ENCODE results near the gene CDC40. TPM values are rescaled to one million over a fixed set of nuclear protein-coding genes. Genes with fewer than 3 reads are reported as not detected.

CDC40 gene
- total RNA-seq, 4 donors from 2014 or later: 12.7 to 29.7 (median 20.5) TPM

DNA sequence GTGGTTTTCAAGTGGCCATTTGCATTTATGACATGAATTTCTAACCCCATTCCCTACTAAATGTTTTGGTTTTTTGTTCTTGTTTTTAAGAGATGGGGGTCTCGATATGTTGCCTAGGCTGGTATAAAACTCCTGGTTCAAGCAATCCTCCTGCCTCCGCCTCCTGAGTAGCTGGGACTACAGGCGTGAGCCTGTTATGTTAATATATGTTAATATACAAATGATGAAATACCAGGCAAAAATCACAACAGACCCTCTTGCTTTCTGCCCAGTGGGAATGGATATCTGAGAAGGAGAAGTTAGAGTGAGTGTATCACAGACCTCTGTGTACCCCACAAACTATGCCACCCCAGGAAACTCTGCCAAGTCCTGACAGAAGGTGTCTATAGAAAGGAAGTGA is 66.2 kb downstream of the CDC40 start:
- no peak overlapping the region for H3K4me3 ChIP-seq
- H3K36me3 ChIP-seq: no peaks in the 10 kb centered on the region
- no peak overlapping the region for H3K27ac ChIP-seq
- TF ChIP-seq POLR2A (IDR thresholded peaks at IDR 0.05): no peak
- TF ChIP-seq, protein P1, sequence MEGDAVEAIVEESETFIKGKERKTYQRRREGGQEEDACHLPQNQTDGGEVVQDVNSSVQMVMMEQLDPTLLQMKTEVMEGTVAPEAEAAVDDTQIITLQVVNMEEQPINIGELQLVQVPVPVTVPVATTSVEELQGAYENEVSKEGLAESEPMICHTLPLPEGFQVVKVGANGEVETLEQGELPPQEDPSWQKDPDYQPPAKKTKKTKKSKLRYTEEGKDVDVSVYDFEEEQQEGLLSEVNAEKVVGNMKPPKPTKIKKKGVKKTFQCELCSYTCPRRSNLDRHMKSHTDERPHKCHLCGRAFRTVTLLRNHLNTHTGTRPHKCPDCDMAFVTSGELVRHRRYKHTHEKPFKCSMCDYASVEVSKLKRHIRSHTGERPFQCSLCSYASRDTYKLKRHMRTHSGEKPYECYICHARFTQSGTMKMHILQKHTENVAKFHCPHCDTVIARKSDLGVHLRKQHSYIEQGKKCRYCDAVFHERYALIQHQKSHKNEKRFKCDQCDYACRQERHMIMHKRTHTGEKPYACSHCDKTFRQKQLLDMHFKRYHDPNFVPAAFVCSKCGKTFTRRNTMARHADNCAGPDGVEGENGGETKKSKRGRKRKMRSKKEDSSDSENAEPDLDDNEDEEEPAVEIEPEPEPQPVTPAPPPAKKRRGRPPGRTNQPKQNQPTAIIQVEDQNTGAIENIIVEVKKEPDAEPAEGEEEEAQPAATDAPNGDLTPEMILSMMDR (IDR thresholded peaks at IDR 0.05): no peak
- no peaks in the 10 kb centered on the region for H3K4me1 ChIP-seq
- no peaks in the 10 kb centered on the region for H3K27me3 ChIP-seq
- DNase-seq: no peak
- H3K9me3 ChIP-seq: no peaks in the 10 kb centered on the region

- no peaks in the 10 kb centered on the region for H3K4me1 ChIP-seq
- no peak overlapping the region for H3K27ac ChIP-seq
- H3K4me3 ChIP-seq: no peak overlapping the region
- H3K27me3 ChIP-seq: no peaks in the 10 kb centered on the region
- no peak for DNase-seq
- H3K36me3 ChIP-seq: no peaks in the 10 kb centered on the region
- no peak for TF ChIP-seq POLR2A (IDR thresholded peaks at IDR 0.05)
- TF ChIP-seq, protein P1 (IDR thresholded peaks at IDR 0.05): no peak
- no peaks in the 10 kb centered on the region for H3K9me3 ChIP-seq
Observed at GRCh38 chr6:110246900-110247546, 66.8 kb downstream of the CDC40 start.

DNA sequence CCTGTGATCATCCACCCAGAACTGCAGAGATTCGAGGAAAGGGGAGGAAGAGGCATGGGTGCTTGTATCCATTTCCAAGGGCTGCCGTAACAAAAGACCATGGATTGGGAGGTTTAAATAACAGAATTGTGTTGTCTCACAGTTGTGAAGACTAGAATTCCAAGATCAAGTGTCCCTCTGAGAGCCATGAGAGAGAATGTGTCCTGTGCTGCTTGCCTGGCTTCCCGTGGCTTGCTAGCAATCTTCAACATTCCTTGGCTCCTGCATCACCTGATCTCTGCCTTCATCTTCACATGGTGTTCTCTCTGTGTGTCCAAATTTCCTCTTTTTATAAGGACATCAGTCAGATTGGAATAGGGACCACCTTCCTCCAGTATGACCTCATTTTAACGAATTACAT is 69.8 kb downstream of the CDC40 start:
- TF ChIP-seq POLR2A (IDR thresholded peaks at IDR 0.05): no peak
- TF ChIP-seq, protein P1 (IDR thresholded peaks at IDR 0.05): no peak
- H3K4me3 ChIP-seq: no peak overlapping the region
- no peaks in the 10 kb centered on the region for H3K27me3 ChIP-seq
- no peak for DNase-seq
- H3K27ac ChIP-seq: no peak overlapping the region
- H3K36me3 ChIP-seq: no peaks in the 10 kb centered on the region
- no peaks in the 10 kb centered on the region for H3K4me1 ChIP-seq
- no peaks in the 10 kb centered on the region for H3K9me3 ChIP-seq

DNA sequence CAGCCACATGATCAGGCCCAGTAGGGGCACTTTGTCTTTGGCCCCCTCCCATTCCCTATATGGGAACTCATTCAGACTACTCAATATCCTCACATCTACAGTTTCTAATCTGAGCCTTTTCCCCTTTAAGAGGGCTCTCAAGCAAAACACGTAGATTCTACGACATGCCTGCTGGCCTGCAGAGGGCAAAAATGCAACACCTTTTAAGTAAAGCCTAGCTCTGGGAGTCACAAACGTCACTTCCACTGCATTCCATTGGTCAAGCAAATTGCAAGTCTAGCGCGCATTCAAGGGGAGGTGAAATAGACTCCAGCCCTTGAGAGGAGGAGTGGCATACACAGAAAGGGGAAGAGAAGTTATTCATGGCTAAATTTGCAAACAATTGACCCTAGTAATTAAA is 70.6 kb downstream of the CDC40 start:
- no peak for TF ChIP-seq POLR2A (IDR thresholded peaks at IDR 0.05)
- Histone ChIP-seq H3K9me3 (no peaks in the 10 kb centered on the region), H3K4me3 (no peak overlapping the region), H3K36me3 (no peaks in the 10 kb centered on the region), H3K27ac (no peak overlapping the region), H3K27me3 (no peaks in the 10 kb centered on the region), H3K4me1 (no peaks in the 10 kb centered on the region)
- DNase-seq: no peak

DNA sequence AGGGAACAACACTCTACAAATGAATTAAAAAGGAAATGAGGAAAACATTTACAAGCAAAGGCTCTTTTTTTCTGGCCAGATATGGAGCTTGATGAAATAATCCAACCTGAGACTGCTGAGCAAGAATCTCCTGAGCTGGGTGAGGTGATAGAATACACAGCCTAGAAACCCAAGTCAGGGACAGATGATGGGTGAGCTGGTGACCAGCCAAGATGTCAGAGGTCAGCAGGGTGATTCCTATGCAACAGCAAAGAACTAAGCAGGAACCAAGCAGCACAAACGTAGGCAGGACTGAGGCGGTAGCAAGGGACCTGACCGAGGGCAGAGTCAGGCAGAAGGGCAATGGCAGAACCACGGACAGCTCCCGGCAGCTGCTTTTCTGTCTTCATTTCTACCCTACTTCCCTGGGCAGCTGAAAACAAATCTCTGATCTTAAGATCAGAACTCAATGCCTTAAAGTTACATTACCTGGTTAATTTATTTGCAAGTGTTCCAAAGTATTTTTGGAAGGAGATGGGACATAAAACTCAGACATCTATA is 75.1 kb downstream of the CDC40 start:
- H3K27ac ChIP-seq: no peak overlapping the region
- H3K4me3 ChIP-seq: no peak overlapping the region
- no peak for DNase-seq
- peaks cover 0 to 6% (median 0%) of the 10 kb centered on the region in 4 donors for H3K9me3 ChIP-seq
- no peaks in the 10 kb centered on the region for H3K4me1 ChIP-seq
- no peaks in the 10 kb centered on the region for H3K27me3 ChIP-seq
- no peaks in the 10 kb centered on the region for H3K36me3 ChIP-seq
- TF ChIP-seq POLR2A (IDR thresholded peaks at IDR 0.05): no peak
- TF ChIP-seq, protein P1 (IDR thresholded peaks at IDR 0.05): no peak

- TF ChIP-seq POLR2A (IDR thresholded peaks at IDR 0.05): no peak
- TF ChIP-seq, protein P1 (IDR thresholded peaks at IDR 0.05): no peak
- Histone ChIP-seq H3K27me3 (no peaks in the 10 kb centered on the region), H3K9me3 (peaks cover 0 to 6% (median 0%) of the 10 kb centered on the region in 4 donors), H3K36me3 (no peaks in the 10 kb centered on the region), H3K4me1 (no peaks in the 10 kb centered on the region), H3K27ac (no peak overlapping the region), H3K4me3 (no peak overlapping the region)
- DNase-seq: no peak
Observed at GRCh38 chr6:110256366-110256765, 76.1 kb downstream of the CDC40 start.

All from Peyer's patch (tissue), 4 donors.